ENCODE results near the gene ZC3H4.
A peak's percentile ranks its signal among the peaks of the same experiment; 100 is the strongest.

The ZC3H4 gene

DNA sequence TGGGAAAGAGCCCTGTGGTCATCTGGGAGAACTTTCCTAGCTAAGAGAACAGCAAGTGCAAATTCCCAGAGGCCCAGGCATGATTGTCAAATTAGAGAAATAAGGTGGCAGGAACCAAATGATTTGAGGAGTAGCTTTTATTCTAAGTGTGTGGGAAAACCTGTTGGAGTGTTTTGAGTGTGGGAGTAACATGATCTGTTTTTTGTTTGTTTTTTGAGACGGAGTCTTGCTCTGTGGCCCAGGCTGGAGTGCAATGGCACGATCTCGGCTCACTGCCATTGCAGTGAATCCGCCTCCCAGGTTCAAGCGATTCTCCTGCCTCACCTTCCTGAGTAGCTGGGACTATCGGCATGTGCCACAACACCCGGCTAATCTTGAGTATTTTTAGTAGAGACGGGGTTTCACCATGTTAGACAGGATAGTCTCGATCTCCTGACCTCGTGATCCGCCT is 19.5 kb upstream of the ZC3H4 start:
- no peak for DNase-seq (ENCODE audit: low spot score)

DNA sequence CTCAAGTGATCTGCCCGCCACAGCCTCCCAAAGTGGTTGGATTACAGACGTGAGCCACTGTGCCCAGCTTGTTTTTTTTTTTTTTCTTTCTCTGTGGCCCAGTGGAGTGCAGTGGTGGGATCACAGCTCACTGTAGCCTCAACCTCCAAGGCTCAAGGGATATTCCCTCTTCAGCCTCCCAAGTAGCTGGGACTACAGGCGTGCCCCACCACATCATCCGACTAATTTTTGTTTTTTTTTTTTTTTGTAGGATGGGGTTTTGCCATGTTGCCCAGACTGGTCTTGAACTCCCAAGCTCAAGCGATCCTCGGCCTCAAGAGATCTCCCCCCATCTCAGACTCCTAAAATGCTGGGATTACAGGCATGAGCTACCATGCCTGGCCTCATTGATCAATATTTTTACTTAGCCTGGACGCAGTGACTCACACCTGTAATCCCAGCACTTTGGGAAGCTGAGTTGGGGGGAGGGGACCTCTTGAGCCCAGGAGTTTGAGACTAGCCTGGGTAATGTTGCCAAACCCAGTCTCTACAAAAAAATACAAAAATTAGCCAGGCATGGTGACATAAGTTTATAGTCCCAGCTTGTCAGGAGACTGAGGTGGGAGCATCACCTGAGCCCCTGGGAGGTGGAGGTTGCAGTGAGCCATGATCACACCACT is 18.7 kb upstream of the ZC3H4 start:
- no peak for DNase-seq (ENCODE audit: low spot score)

DNA sequence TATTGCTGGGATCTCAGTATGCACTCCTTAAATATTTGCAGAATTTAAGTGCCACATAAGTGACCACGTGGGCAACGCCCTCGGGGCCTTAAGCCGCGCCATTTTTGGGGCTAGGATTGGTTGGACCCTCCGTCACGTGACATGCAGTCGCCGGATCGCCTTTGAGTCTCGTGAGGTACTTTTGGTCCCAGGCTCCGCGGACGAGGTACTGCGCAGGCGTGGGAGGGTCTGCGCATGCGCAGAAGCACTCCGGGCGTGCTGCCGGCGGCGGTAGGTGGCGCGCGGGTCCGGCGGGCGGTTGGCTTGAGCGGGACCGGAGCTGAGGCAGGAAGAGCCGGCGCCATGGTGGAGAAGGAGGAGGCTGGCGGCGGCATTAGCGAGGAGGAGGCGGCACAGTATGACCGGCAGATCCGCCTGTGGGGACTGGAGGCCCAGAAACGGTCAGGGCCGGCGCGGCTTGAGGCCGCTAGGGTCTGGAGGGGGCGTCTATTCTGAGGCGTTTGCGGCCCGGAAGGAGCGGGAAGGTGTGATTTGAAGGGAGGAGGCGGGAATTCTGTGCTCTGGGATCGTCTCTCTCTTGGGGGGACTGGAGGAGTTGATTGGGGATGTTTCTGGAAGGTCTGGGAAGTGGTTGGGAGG is 17.1 kb upstream of the ZC3H4 start, which contains the start of gene SAE1:
Gene SAE1 (plus strand): TSS at position 247 of the 639 bp plus-strand sequence. CDS start 96 bp downstream, at position 343.
- DNase-seq (ENCODE audit: low spot score): peak; percentile 98

DNA sequence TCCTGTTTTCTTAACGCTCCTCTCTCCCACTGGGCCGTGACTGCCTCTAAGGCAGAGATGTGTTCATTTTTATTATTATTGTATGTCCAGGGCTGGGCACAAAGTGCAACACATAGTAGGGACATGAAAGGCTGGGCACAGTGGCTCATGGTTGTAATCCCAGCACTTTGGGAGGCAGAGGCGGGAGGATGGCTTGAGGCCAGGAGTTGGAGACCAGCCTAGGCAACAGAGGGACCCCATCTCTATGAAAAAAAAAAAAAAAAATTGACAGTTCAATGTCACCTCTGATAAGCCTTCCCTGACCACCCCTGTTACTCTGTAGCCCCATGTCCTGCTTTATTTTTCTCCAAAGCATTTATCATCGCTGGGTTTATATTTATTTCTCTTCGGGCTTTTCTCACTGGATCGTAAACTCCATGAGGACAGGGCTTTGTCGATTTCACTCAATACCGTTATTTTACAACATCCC is 16.6 kb upstream of the ZC3H4 start:
- no peak for DNase-seq (ENCODE audit: low spot score)

DNA sequence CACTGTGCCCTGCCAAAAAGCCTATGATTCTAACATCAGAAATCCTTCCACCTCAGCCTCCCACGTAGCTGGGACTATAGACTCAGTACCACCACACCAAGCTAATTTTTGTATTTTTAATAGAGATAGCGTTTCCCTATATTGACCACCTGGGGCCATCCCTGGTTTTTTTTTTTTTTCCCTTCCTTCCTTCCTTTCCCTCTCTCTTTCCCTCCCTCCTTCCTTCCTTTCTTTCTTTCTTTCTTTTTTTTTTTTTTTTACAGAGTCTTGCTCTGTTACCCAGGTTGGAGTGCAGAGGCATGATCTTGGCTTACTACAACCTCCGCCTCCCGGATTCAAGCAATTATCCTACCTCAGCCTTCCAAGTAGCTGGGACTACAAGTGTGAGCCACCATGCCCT is 16.0 kb upstream of the ZC3H4 start:
- DNase-seq (ENCODE audit: low spot score): no peak

DNA sequence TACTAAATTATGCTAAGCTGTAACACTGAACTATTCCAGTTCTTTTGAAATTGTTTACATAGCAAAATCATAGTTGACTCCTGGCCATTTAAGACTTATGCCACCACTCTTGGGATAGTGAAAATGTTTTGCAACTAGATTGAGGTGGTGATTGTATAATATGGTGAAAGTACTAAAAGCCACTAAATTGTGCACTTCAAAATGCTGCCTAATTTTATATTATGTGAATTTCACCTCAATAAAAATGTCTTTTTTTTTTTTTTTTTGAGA is 12.0 kb upstream of the ZC3H4 start:
- DNase-seq (ENCODE audit: low spot score): no peak

DNA sequence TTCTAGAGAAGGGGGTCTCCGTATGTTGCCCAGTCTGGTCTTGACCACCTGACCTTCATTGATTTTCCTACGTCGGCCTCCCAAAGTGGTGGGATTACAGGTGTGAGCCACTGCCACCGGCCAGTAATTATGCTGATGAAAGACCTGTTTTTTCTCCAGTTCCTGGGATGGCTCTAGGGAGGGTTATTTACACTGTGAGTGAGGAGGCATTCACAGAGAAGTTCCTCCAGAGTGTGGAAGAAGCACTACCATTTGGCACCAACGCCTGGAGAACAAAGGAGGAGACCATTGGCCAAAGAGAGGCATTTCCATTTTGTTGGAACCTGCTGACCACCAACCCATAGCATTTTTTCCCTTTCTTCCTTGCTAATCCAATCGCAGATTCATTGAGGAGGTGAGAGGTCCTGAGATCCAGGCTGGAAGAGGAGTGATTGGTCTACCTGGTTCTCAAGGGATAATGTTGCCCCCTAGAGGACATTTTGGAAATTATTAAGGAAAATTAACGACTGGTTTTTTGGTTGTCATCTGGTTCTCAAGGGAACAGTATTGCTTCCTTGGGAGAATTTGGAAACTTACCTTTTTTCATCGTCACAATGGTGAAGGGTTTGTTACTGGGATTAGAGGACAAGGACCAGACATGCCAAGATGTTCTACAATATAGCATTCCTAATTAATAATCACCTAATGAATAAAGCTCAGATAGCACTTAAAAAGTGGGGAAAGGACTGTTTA is 11.5 kb upstream of the ZC3H4 start:
- peak; percentile 80 for DNase-seq (ENCODE audit: low spot score)

DNA sequence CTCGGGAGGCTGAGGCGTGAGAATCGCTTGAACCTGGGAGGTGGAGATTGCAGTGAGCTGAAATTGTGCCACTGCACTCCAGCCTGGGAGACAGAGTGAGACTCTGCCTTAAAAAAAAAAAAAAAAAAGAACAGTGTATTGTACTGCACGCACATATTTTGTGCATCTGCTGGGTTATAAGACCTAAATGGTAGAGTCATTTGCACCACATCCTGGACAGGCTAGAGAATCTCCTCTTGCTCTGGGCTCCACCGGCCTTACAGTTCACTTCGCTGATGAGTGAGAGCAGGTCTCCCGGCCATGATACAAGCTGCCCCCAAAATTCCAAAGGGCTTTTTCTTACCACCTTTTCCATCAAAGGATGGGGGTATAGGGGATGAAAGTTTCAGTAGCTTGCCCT is 9.8 kb upstream of the ZC3H4 start:
- DNase-seq (ENCODE audit: low spot score): no peak

DNA sequence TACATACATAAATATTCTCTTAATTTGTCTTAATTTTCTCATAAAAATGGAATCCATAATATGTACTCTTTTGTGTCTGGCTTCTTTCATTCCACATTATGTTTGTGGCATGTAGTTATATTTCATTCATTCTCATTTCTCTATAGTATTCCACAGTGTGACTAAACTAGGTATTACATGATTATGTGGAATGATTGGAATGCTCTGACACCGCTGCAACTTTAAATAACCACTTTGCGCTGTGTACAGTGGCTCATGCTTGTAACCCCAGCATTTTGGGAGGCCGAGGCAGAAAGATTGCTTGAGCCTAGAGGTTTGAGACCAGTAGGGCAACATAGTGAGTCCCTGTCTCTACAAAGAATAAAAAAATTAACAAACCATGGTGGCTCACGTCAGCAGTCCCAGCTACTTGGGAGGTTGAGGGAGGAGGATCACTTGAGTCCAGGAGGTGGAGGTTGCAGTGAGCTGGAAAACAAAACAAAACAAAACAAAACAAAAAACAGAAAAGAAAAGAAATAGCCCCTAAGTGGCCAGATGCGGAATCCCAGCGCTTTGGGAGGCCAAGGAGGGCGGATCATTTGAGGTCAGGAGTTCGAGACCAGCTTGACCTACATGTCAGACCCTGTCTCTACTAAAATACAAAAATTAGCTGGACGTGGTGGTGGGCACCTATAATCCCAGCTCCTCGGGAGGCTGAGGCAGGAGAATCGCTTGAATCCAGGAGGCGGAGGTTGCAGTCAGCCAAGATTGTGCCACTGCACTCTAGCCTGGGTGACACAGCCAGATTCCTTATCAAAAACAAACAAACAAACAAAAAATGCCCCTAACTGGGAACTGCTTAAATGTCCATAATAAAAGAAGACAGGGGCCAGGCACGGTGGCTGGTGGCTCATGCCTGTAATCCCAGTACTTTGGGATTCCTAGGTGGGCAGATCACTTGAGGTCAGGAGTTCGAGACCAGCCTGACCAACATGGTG is 9.1 kb upstream of the ZC3H4 start:
- peak; percentile 80 for DNase-seq (ENCODE audit: low spot score)

DNA sequence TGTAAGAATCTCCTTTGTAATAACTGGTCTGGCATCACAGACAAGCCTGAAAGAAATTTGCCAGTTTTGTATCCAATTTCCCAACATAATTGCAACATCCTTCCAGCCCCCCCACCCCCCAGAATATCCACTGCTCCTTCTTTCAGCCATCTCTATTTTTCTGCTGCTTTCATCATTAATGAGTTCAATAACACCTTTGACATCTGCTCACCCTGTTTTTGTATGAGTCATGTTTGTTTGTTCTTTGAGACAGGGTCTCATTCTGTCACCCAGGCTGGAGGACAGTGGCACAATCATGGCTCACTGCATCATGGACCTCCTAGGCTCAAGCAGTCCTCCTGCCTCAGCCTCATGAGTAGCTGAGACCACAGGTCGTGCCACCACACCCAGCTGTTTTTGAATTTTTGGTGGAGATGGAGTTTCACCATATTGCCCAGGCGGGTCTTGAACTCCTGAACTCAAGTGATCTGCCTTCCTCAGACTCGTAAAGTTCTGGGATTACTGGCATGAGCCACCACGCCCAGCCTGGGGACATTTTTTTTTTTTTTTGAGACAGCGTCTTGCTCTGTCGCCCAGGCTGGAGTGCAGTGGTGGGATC is 7.0 kb upstream of the ZC3H4 start:
- DNase-seq (ENCODE audit: low spot score): no peak

DNA sequence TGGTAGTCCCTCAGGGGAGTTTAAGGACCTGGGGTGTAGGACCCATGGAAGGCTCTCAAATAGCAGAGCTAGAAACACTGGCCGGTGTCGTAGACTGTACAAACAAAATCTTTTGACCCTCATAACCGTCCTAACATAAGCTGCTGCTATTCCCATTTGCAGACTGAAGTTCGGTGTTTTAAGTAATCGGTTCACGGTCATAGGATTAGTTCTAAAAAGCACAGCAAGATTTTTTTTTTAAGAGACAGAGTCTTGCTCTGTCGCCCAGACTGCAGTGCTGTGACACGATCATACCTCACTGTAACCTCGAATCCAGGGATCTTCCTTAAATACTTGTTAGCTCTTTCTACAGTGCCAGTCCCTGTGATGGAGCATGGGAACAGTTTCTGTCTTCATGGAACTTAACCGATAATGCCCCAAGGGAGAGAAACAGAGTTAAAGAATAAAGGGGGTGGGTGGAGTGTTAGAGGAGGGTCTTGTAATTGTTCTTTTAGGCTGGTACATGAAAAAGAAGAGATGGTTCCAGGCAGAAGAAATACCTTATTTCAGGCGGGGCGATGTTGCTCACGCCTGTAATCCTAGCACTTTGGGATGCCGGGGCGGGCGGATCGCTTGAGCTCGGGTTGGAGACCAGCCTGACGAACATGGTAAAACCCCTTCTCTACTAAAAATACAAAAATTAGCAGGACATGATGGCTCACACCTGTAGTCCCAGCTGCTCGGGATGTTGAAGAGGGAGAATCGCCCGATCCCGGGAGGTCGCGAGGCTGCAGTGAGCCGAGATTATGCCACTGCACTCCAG is 475 bp upstream of the ZC3H4 start:
- DNase-seq (ENCODE audit: low spot score): peak; percentile 47

DNA sequence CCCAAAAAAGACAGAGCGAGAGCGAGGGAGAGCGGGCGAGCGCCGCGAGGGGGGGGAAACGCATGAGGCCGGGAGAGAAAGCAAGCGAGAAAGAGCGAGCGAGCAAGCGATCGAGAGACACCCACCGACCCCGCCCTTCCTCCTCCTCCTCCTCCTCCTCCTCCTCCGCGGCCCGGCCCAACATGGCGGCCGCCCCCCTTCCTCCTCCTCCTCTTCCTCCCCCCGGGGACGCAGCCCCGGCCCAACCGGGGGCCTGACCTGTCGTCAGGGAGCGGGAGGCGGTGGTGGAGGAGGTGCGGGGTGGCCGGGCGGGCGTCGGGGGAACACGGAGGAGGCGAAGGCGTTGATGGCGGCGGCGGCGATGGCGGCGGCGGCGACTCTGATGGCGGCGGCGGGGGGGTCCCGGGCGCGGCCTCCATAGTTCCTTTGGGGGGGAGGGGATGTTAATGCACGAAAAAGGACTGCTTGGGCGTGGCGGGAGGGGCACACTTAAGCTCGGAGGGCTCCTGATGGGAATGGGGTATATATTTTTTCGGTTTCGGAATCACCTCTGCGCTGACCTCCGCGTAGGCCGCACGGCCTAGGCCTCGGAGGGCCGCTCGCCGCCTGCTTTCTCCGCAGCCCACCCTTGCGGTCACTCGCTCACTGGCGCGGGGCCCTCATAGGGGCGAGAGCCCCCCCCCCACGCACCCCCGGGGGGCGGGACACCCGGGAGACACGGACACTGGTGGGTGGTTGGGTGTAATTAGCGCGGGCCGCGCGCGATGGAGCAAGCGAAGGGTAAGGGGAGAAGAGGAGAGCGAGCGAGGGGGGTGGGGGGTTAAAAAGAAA is 1.2 kb downstream of the ZC3H4 start:
- peak; percentile 84 for DNase-seq (ENCODE audit: low spot score)

DNA sequence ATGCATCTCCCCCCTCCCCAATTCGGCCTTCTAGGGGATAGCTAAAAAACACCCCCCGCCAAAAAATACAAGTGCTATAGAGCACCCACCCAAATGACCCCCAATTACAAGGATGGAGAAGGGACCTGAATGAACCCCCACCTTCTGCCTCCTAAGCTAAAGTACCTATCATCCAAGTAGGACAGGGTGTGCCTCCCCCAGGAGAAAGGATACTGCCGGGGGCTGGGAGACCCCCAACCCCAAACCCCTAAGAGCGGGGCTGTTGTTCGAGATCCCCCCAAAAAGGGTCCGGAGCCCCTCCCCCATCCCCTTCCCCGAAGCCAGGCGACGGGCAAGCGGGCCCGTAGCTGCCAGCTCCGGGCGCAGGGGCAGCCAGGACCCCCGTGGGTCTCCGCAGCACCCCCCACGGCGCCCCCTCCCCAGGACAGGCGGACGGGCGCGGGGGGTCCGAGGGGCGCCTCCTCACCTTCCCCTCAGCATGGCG is 1.9 kb downstream of the ZC3H4 start:
- no peak for DNase-seq (ENCODE audit: low spot score)

DNA sequence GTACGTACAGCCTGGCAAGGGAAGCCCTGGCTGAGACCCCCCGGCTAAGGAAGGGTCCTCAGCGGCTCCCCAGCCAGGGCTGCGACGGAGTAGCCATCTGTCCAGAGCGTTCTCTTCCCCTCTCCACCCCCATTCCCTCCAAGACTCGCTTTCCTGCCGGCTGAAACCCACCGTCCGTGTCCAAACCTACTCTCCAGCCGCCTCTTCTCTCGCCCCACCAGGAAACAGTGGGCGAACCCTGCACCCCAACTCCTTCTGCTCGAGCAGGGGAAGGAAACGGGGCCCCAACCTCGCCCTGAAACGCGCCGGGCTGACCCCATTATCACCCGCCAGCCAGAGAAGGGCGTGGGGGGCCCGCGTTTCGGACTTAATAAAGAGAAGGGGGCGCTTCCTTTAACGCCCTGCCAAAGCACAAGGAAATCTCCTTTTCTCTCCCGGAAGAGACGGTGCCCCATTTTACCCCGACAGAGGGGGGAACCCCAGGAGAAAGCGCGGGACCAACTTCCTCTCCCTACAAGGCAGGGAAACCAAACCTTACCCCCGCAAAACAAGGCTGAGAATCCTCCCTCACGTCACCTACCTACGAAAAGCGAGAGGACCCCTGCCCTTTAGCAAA is 2.5 kb downstream of the ZC3H4 start:
- DNase-seq (ENCODE audit: low spot score): peak; percentile 49

DNA sequence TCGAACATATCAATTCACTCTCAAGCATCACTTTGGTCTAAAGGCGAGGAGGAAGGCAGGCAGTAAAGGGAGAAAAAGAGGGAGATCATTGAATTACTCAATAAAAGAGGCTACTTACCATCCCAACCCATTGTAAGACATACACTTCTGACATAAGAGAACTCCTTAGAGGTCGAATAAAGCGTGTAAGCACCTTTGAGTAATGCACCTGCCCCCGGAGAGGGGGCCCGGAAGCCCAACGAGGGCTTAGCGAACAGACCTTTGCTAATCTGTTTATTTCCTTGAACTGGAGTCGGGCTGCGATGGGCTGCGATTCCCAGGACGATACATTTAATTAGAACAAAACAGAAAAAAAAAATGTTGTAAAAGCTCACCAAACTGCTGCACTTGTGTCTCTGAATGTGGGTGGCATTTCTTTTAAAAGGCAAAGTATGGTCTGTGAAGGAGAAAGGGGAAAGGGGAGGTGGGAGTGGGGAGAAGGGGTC is 3.0 kb downstream of the ZC3H4 start:
- no peak for DNase-seq (ENCODE audit: low spot score)

DNA sequence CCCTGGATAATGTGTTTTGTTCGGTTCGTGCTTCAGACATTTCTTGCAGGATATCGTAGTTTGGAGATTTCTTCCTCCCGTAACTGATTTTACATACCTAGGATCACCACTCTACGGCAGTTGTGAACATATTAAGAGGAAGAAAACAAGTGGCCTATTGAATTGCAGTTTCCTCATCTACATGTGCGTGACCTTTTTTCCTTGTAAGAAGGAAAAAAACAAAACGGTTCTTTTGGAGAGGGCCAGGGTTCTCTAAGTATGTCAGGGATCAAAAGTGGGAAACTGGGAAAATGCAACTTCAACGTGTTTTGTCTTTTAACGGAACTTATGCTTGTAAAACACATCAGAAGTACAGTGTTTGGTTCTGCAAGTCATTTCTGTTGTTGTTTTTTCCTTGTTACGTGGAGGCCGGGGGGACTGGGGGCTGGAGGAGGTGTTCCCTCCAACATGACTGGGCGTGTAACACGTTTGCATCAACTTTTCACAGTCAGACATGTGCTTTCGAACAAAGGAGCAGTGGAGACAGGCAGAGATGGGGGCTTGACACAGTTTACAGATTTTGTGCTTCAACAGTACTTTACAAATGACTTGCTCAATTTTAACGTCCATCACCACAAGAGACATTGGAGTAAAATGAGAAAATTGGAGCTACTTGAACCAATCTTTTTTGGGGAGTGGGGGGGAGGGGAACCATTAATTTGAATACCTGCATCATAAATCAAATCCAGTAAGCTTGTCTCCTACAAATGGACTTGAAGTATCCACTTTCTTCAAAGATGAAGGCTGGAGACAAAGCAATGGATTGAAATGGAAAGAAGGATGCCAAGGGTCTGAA is 3.8 kb downstream of the ZC3H4 start:
- peak; percentile 77 for DNase-seq (ENCODE audit: low spot score)

DNA sequence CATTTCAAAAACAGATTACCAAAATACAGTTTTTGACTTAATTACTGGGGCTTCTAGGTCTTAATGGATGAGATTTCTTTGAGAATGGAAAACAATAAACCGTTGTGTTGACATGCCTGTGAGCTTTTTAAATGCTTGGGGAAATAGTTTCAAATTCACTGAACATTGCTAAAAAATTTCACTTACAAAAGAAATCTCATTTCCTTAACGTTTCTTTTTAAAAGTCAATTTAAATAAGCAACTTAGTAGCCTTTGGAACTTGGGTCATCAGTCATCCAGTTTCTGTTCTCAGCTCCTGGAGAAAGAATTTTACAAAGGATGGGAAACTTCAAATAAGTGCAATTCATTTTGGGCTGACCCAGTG is 4.4 kb downstream of the ZC3H4 start:
- DNase-seq (ENCODE audit: low spot score): no peak

Data from RKO (cell line).